ENCODE results near the gene SUSD3.
"Not testable (repeated sequence)": the region's sequence is repeated elsewhere in the genome, so short reads cannot be mapped to it uniquely, and the experiment has no call there.

Gene SUSD3

GRCh38 chr9:93058355-93059010 lies at the start of gene SUSD3:
TSS of gene SUSD3 (plus strand) at chr9:93058701. CDS start at chr9:93058743, 42 bp downstream.
- DNase-seq (ENCODE audit: low spot score), result peak; percentile 90

- no peak for DNase-seq (ENCODE audit: low spot score)
Measured at GRCh38 chr9:93009337-93010015, 49.0 kb upstream of the SUSD3 start.

DNA sequence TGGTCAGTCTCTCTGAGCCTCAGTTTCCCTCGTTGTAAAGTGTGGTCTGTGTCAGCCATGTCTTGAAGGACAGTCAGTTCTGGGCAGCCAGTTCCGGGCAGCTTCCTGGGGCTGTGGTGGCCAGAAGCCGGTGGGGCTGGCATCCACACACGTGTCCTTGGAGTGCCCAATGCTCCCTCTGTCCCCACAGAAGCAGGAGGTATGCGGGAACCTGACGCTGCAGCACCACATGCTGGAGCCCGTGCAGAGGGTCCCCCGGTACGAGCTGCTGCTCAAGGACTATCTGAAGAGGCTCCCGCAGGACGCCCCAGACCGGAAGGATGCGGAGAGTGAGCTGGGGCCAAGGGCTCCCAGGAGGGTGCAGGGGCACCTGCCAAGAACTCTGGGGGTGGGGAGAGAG lies 48.4 kb upstream of the SUSD3 start:
- no peak for DNase-seq (ENCODE audit: low spot score)

- no peak for DNase-seq (ENCODE audit: low spot score)
Measured at GRCh38 chr9:93010704-93011103, 47.8 kb upstream of the SUSD3 start.

- no peak for DNase-seq (ENCODE audit: low spot score)
Measured at GRCh38 chr9:93011114-93011513, 47.4 kb upstream of the SUSD3 start.

DNA sequence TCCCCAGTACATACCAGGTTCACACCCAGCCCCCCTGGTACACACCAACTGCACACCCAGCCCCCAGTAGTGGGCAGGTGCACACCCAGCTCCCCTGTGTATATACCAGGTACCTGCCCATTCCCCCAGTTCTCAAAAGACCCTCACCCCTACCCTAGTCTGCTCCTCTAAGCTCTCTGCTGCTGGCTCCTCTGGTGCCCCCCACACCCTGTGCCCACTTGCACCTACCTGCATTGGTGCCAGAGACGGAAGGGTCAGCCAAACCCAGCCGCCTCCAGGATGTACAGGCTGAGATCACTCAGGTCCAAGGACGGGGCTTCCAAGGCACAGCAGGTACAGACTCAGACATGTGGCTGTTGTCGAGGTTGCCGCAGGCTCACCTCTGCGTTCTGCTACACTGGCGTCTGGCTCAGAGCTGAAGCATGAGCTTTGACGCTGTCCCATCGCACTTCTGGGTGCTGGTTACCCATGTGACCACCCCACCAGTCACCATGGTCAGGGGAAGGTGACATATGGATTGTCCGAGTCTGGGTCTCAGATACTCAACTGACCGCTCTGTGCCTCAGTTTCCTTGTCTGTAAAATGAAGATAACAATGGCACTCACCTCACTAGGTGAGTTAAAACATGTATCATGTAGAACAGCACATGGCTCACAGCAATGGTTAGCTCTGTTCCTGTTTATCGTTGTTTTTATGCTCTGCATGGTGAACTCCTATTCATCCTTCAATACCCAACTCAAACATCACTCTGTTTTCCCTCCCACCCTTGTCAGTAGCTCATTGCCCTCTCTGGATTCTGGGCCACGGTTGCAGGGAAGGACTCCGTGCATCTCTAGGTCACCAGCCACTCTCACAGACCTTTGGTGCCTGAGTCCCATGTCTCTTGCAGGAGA lies 45.3 kb upstream of the SUSD3 start:
- no peak for DNase-seq (ENCODE audit: low spot score)

DNA sequence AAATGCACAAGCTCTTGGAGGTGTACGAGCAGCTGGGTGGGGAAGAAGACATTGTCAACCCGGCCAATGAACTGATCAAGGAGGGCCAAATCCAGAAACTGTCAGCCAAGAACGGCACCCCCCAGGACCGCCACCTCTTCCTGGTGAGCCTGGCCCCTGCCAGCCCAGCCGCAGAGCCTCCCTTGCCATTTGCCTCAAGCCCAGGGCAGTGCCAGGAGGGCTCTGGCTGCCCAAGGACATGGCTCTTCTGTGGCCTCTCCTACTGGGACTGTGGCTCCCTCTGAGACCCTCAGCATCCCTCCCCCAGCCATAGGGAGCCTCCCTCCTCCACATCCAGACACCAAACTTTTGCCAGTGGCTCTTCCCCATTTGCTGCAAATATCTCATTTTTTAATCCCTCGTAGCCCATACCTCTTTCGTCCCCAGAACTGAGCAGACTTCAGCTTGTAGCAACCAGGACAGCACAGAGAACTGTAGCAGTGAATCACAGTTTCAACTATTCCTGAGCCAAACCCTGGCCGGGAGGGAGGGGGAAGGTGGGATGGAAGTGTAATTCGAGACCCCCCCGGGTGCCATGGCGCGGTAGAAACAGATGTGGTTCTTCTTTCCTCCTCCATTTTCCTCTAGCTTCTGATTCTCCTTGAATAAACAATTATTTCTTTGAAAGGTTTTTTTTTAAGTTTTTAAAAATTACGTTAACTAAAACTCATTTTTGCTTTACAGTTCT lies 44.5 kb upstream of the SUSD3 start:
- DNase-seq (ENCODE audit: low spot score), result no peak

GRCh38 chr9:93015190-93015589 lies 43.3 kb upstream of the SUSD3 start:
- not testable (repeated sequence) for DNase-seq (ENCODE audit: low spot score)

- no peak for DNase-seq (ENCODE audit: low spot score)
Measured at GRCh38 chr9:93017621-93018020, 40.9 kb upstream of the SUSD3 start.

DNA sequence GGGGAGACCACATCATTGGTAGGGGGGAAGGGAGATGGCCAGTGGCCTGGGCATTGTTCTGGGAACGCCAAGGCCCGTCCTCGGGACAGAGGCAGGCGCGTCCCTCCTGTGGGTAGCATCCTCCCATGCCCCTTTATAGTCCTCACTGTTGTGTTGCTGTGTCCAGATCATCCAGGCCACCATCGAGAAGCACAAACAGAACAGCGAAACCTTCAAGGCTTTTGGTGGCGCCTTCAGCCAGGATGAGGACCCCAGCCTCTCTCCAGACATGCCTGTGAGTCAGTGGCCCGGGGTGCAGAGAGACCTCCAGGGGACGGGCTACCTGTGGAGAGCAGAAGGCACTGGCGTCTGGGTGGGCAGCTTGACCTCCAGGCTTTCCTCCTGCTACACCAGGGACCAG lies 38.4 kb upstream of the SUSD3 start:
- no peak for DNase-seq (ENCODE audit: low spot score)

- no peak for DNase-seq (ENCODE audit: low spot score)
Measured at GRCh38 chr9:93020771-93021670, 37.5 kb upstream of the SUSD3 start.

DNA sequence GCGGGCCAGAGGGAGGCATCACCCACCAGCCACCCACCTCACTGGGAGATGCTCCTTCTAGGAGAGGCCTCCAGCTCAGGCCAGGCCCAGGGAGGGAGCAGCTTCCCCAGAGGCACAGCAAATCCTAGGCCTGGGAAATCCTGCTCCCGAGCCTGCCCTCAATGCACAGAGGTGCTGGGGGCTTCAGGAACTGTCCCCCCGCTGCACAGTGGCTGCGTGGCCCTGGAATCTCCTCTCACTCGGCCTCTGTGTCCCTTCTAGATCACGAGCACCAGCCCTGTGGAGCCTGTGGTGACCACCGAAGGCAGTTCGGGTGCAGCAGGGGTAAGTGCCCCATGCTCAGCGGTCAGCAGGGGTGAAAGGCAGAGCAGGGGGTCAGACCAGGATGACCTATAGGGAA lies 36.4 kb upstream of the SUSD3 start:
- no peak for DNase-seq (ENCODE audit: low spot score)

DNA sequence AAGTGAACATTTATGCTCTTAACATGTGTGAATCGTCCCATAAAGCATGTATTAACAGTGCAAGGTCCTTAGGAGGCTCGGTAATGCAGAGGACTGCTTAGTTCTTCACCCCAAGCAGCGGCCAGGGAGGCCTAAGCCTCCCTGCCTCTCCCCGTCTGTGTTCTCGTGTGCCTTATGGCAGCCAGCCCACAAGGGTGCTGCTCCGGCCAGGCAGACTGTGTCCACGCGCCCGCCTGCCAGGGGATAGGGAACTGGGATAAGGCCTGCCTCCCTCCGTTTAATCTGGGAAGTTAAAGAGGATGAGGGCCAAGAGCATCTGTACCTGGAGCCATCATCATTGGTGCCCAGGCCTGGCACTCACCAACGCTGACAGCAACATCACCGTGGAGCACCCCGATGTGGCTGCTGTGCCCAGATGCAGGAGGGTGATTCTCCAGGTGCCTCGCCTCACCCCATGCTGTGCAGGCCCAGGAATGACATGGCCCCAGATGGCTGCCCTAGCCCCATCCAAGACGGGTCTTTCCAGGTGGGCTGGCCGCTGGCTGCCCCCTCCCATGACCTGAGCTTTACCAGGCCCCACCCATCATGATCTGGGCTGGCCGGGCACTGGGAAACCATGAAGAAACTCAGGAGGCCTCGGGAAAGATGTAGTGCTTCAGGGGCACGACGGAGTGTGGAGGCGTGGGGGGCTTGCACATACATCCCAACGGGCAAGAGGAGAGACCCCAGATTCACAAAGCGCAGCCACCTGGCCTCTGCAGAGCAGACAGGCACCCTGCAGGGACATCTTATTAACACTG lies 35.6 kb upstream of the SUSD3 start:
- no peak for DNase-seq (ENCODE audit: low spot score)

DNA sequence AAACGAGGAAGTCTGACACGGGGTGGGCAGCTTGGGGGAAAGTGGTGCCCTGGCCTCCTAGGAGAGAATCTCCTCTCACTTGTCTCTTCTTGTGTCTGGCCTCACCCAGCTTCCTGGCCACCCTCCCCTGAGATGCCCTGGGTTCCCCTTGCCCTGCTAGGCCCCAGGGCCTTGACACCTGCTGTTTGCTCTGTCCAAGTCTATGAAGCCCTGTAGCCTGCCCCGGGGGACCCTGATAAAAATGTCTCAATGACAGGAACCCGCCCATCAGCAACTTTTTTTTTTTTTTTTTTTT lies 35.0 kb upstream of the SUSD3 start:
- DNase-seq (ENCODE audit: low spot score), result no peak

DNA sequence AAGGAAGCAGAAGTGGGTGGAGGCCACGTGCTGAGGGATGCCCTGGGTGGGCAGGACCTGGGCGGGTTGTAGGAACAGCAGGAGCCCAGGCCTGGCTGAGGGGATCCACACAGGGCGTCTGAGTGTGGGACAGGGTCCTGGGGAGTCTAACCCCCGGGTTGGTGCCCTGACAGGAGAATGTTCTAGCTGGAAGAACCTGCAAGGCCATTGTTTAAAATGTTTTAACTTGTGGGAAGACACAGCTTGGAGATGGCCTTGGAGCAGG lies 33.9 kb upstream of the SUSD3 start:
- DNase-seq (ENCODE audit: low spot score), result no peak

DNA sequence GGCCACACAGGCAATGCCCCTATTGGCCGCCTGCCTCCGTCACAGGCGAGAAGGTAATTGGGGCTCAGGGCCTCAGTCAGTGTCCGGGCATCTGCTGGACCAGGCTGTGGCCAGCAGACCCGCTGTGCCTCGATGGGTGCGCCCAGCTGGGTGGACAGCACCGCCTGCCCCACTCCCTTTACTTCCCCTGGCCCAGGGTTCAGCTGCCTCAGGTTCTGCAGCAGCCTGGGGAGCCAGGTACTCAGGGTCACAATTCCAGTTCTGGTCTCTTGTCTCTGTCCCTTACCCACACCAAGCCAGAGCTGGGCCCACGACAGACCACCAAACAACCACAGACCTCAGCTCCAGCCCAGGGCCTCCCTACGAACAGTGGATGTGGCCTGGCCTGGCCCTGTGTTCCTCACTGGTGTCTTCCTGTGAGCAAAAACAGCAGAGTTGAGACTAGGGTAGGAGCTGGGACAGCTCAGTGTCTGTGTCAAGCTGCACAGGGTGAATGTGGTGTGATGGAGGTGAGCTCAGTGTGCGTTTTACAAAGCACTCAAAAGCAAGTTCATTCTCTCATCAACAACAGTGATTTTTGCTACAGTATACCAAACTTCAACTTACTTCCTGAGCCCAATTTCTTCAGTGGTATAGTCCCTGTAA lies 33.4 kb upstream of the SUSD3 start:
- DNase-seq (ENCODE audit: low spot score), result no peak

DNA sequence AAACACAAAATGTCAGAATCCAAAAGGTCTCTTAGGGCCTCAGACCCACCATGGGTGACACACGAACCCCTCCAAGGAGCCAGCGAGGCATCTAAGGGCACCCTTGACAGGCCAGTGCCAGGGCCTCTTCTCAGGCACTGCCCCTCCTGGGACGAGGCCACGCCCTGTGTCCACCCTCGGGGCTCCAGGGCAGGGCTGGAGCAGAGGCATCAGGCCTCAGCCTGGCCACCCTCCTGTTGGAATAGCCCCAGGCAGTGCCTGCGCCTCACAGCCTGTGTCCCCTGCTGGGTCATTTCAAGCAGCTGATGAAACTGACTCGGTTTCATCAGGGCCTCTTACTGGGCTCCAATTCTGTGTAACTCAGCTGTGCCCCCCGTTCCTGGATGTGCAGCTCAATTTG lies 32.8 kb upstream of the SUSD3 start:
- no peak for DNase-seq (ENCODE audit: low spot score)

- no peak for DNase-seq (ENCODE audit: low spot score)
Measured at GRCh38 chr9:93026640-93027039, 31.9 kb upstream of the SUSD3 start.

- no peak for DNase-seq (ENCODE audit: low spot score)
Measured at GRCh38 chr9:93027750-93028149, 30.8 kb upstream of the SUSD3 start.

DNA sequence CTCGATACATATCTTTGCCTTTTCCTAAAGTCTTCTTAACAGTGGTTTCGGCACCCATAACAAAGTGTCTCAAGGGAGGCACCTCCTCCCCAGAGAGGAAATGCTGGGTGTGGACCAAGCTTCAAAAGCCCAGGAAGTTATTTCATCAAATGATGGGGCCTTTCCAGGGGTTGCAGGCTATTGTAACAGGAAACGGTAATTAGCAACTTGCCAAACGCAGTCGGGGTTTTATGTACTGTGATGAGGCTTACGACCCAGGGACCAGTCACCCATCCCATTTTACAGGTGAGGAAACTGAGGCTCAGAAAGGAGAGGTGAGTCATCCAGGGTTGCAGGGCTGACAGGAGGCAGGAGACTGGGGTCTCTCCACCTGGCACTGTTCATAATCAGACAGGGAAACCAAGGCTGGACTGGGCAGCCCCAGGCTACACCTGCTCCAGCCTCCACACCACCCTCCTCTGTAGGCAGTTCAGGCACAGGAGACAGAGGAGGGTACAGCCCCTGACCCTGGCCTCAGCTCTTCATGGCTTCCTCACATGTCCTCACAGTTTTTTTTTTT lies 30.0 kb upstream of the SUSD3 start:
- no peak for DNase-seq (ENCODE audit: low spot score)
